ENCODE data around the gene TRABD.
A peak's percentile ranks its signal among the peaks of the same experiment; 100 is the strongest.

The TRABD gene

DNA sequence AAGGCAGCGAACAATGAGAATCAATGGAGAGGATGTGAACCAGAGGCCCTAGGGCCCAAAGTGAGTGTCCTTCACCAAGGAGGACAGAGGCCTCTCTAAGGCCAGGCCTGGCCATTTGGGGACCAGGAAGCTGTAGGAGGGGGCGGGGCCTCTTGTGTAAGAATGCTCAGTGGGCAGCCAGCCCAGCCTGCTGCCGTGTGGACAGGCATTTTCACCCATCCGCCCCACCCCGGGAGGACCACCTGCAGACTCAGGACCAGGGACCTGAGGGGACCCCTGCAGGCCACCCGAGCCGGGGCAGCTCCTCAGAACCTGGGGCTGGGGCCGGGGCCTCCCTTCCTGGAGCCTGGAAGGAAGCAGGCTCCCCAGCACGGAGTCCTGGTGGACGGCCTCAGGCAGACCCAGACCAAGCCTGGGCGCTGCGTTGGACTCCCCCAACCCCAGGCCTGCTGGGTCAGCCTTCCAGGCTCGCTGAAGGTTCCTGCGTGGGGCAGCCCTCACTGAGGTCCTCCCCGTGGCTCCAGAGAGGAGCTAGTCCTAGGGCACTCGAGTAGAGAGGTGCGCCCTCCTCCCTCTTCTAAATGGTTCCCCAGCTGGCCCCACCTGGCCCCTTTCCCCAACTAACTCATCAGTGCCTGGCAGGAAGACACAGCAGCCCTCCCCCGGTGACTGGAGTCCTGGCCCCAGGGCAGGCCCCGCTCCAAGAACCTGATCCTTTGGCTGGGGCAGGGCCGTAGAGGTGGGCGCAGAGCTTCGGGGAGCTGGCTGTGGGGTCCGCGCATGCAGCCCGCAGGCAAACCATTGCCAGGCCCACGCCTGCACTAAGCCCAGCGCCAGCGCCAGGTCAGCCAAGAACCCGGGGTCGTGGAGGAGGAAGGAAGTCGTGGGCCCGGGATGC is 1.5 kb upstream of the TRABD start:
- DNase-seq, result no peak
- TF ChIP-seq POLR2A (IDR thresholded peaks at IDR 0.05; ENCODE audit: low read length) (no peak), GATA1 (IDR thresholded peaks at IDR 0.05; ENCODE audit: low read depth, low read length) (no peak)

DNA sequence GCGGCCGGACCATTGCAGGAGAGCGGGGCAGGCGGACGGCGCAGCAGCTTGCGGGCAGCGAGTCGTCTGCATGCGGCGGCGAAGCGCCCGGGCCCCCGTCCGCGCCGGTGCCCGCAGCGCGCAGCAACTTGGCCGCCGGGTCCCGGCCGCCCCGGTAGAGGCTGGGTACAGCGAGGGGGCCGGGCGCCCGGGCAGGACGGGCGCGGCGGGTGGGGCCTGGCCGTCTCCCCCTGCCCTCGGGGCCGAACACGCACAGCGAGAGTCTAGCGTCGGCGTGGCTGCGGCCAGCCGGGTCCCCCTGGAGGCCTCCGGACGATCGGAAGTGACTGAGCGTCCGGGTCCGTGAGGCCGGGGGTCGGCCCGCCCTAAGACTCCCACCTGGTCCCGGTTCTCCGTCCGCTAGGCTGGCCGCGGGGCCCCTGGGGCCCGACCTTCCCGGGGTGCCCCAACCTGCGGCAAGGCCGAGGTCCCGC is 775 bp upstream of the TRABD start:
- no peak for TF ChIP-seq POLR2A (IDR thresholded peaks at IDR 0.05; ENCODE audit: low read length)
- TF ChIP-seq GATA1 (IDR thresholded peaks at IDR 0.05; ENCODE audit: low read depth, low read length), result no peak
- no peak for DNase-seq

GRCh38 chr22:50186181-50186714 is 535 bp downstream of the TRABD start:
- DNase-seq, result peak; percentile 30 to 50
- TF ChIP-seq POLR2A (IDR thresholded peaks at IDR 0.05; ENCODE audit: low read length) (no peak), GATA1 (IDR thresholded peaks at IDR 0.05; ENCODE audit: low read depth, low read length) (no peak)

GRCh38 chr22:50186761-50187523 is 1.2 kb downstream of the TRABD start:
- no peak for TF ChIP-seq GATA1 (IDR thresholded peaks at IDR 0.05; ENCODE audit: low read depth, low read length)
- no peak for TF ChIP-seq POLR2A (IDR thresholded peaks at IDR 0.05; ENCODE audit: low read length)
- DNase-seq, result peak; percentile 38 to 42

DNA sequence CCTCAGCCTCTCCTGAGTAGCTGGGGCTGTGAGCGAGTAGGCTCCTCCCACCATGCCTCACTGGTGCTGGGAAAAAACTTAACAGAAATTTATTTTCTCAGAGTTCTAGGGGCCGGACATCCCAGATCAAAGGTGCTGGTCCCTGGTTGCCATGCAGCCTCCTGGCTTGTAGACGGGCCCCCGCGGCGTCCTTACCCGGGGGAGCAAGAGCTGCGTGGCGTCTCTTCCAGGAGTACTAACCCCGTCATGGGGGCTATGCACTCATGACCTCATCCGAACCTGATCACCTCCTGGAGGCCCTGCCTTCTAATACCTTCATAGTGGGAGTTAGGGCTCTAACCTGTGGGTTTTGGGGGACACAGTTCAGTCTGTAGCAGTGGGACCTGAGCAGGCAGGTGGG is 2.6 kb downstream of the TRABD start:
- no peak for DNase-seq
- TF ChIP-seq GATA1 (IDR thresholded peaks at IDR 0.05; ENCODE audit: low read depth, low read length), result no peak

DNA sequence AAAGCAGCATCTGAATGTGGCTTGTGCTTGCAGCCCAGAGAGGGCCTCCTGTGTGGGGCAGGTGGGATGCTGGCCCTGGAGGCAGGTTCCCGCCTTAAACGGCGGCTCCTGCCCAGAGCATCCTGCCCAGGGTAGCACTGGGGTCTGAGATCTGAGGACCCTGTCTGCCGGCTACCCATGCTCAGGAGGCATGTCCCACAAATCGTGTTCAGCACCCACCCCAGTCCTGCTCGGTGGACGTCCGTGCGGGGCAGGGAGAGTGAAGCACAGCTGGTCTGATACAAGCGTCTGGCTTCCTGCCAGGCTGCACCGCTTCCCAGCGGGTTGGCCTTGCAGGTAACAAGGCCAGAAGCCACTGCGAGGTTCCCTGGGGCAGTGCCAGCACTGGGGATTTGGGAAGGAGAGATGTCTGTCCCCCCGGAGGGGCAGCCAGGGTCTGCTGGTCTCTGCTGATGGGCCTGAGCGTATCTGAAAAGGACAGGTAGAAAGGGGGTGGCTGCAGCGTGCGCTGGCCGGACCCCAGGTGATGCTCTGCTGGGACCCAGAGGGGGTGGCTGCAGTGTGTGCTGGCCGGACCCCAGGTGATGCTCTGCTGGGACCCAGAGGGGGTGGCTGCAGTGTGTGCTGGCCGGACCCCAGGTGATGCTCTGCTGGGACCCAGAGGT is 3.6 kb downstream of the TRABD start:
- no peak for DNase-seq
- TF ChIP-seq GATA1 (IDR thresholded peaks at IDR 0.05; ENCODE audit: low read depth, low read length), result no peak
- no peak for TF ChIP-seq POLR2A (IDR thresholded peaks at IDR 0.05; ENCODE audit: low read length)

GRCh38 chr22:50189849-50190181 is 4.1 kb downstream of the TRABD start:
- TF ChIP-seq POLR2A (IDR thresholded peaks at IDR 0.05; ENCODE audit: low read length), result no peak
- no peak for DNase-seq

GRCh38 chr22:50190182-50190940 is 4.6 kb downstream of the TRABD start:
- peak; percentile 90 to 93 for DNase-seq
- peak; percentile 53 for TF ChIP-seq POLR2A (IDR thresholded peaks at IDR 0.05; ENCODE audit: low read length)
- TF ChIP-seq GATA1 (IDR thresholded peaks at IDR 0.05; ENCODE audit: low read depth, low read length), result no peak

DNA sequence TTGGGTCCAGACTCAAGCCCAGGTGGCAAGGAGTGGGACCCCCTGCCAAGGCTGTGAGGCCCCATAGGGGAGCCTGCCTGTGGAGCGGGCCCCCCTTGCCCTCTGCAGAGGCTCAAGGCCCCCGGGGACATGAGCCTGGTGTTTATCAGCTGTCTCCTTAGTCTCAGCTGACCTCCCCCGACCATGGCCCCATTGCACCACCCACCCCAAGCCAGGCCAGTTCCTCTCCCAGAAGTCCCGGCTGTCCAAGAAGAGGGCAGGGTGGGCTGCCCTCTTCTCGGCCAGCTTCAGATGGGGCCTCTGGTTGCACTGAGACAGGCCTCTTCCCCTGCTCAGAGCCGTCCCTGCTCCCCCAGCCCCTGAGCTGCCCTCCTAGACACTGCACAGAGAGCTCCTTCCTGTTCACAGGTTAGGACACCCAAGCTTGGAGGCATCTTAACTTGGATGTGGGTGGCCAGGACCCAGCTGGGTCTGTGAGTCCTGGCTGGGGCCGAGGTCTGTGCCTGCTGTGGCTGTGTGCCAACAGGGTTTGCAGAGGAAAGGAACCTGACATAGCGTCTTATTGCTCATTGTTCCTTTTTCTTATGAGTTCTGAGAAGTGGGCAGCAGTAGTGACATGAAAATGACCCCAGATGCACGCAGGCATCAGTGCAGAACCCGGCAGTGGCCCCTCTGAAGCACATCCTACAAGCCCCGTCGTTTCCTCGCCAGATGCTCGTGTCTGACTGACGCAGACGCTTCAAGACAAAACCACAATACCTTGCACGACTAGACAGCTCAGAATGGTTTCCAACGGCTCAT is 5.4 kb downstream of the TRABD start:
- TF ChIP-seq GATA1 (IDR thresholded peaks at IDR 0.05; ENCODE audit: low read depth, low read length) (no peak), POLR2A (IDR thresholded peaks at IDR 0.05; ENCODE audit: low read length) (peak; percentile 13)
- peak; percentile 61 to 62 for DNase-seq

GRCh38 chr22:50192436-50193204 is 6.9 kb downstream of the TRABD start:
- no peak for DNase-seq
- no peak for TF ChIP-seq GATA1 (IDR thresholded peaks at IDR 0.05; ENCODE audit: low read depth, low read length)
- no peak for TF ChIP-seq POLR2A (IDR thresholded peaks at IDR 0.05; ENCODE audit: low read length)

DNA sequence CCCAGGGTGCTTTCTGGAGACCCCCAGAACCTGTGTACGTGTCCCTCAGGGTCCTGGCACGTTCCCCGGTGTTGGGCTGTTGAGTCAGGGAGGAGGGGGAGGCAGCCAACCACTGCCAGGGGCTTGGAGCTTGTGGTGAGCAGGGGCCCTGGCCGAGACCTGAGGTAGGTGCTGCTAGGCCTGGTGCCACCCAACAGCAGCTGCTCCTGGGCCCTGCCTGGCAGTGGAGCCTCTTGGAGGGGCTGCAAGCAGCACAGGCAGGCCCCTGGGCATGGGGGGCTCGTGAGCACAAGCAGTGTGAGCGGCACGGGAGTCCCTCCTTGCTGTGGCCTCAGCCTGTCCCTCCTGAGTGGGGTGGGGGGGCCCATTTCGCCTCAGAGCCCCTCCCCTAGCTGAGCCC is 7.9 kb downstream of the TRABD start:
- no peak for DNase-seq
- TF ChIP-seq POLR2A (IDR thresholded peaks at IDR 0.05; ENCODE audit: low read length) (no peak), GATA1 (IDR thresholded peaks at IDR 0.05; ENCODE audit: low read depth, low read length) (no peak)

Measured in erythroblast (primary cell).